Skin epidermis (tissue), 12 donors: Measurements from ENCODE around the gene C16orf90.
"Not testable (repeated sequence)": the region's sequence is repeated elsewhere in the genome, so short reads cannot be mapped to it uniquely, and the experiment has no call there.

Experiments used
- H3K27ac ChIP-seq, 21 experiments: fragments of 200-600 bp; sonication (generic) in 11 of 21; one replicate each; pipeline ENCODE4 v1.5.0; 2020; ENCODE audit warnings: mild to moderate bottlenecking in 3 of 21, inconsistent platforms in 2 of 21, moderate library complexity in 2 of 21
- H3K4me3 ChIP-seq, 7 experiments: fragments of 200-600 bp; sonication (generic) in 2 of 7; one replicate each; pipeline ENCODE4 v1.5.0; 2020; ENCODE audit warnings: inconsistent platforms in 2 of 7, mild to moderate bottlenecking in 2 of 7, moderate library complexity in 1 of 7

The C16orf90 gene, protein sequence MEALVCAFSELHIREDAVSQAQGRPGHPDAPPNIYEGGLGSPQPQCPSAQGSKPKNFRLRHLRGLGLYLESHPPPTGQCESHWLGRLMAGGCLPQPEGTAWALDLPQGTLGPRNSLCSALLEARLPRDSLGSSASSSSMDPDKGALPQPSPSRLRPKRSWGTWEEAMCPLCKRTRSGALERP

DNA sequence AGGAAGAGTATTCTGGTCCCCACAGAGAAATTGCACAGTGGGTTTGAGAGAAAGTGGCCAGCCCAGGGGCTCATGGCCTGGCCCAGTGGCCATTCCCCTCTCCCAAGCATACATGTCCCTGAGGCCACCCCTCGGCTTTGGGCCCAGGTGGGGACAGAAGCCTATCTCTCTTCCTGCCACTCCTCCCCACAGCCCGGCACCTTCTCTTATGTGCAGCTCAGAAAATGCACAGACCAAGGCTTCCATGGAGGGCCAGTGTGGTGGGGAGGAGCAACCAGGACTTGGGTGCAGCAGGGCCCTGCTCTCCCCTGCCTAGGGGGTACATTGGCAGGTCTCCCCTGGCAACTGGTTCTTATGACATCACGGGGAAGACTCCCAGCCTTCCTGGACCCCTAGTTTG lies at the start of gene C16orf90:
Gene C16orf90, minus strand, starts transcription at position 314 of the 400 bp plus-strand sequence. Its CDS starts 68 bp downstream, at position 246.
- Histone ChIP-seq H3K27ac (no peak within 1 kb of the TSS), H3K4me3 (no peak within 1 kb of the TSS)

DNA sequence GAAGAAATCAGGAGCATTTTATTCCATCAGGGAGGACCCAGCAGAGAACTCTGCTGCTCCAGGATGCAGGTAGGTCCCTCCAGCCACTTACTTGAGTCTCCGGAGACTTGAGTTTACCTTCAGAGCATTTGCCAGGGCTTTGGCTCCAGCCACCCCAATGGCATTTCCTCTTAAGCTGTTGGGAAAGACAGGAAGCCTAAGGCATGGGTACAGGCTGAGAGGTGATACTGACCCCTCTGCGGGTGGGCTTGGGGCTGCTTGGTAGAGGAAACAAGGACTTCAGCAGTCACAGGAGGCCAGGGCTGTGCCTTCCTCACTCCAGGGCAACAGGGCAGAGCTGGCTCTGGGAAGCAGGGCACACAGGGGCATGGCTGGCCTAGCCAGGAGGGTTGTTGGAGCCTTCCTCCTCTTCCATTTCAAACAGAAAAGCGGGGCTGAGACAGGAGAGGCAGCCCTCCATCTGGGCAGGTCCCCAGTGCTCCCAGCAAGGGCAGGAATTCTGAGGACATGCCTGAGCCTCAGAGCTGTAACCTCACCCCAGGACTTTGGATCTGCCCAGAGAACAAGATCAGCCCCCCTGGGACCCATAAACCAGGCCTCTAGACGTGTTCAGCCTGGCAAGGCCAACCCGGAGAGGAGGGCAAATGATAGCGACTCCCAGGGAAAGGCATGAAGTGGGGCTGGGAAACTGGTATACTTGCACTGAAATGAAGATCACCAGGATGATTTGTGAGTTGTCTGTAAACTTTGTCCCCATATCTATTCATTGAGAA lies 47.5 kb upstream of the C16orf90 start:
- no peak overlapping the region for H3K4me3 ChIP-seq
- H3K27ac ChIP-seq, result no peak overlapping the region

DNA sequence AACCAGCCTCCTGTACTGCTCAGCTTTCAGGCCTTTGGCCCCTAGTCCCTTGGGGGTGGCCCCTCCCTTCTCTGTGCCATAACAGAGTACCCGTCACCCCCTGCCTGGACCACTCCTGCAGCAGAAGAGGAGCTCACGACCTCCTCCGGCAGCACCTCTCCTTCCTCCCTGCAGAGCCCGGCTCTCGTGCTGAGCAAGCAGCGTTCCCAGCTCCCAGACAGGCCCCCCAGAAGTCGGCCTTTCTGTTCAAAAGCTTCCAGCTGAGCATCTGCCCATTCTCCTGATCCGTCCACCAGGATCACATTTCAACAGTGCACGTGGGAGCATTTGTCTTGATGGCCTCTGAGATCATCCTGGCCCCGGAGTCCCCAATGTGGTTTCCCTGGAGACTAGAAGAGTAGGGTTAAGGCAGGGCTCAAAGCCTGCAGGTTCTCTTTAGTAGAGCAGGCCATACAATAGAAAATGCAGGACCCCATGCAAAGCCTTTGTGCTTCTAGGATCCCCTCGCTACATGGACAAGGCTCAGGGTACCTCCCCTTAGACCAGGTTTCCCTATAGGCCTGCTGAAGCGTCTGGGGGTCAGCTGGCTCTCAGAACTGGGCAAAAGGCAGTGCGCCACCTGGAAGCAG lies 46.4 kb upstream of the C16orf90 start:
- no peak overlapping the region for H3K4me3 ChIP-seq
- no peak overlapping the region for H3K27ac ChIP-seq

- H3K4me3 ChIP-seq, result no peak overlapping the region
- no peak overlapping the region for H3K27ac ChIP-seq
Measured at GRCh38 chr16:3538222-3538621, 42.9 kb upstream of the C16orf90 start.

- H3K4me3 ChIP-seq, result no peak overlapping the region
- H3K27ac ChIP-seq, result peak overlapping the region in 2 of 21 experiments; percentile 30 to 54
Measured at GRCh38 chr16:3536851-3537250, 41.6 kb upstream of the C16orf90 start.

- Histone ChIP-seq H3K4me3 (no peak overlapping the region), H3K27ac (peak overlapping the region in 2 of 21 experiments; percentile 27 to 54)
Measured at GRCh38 chr16:3536271-3536731, 41.0 kb upstream of the C16orf90 start.

DNA sequence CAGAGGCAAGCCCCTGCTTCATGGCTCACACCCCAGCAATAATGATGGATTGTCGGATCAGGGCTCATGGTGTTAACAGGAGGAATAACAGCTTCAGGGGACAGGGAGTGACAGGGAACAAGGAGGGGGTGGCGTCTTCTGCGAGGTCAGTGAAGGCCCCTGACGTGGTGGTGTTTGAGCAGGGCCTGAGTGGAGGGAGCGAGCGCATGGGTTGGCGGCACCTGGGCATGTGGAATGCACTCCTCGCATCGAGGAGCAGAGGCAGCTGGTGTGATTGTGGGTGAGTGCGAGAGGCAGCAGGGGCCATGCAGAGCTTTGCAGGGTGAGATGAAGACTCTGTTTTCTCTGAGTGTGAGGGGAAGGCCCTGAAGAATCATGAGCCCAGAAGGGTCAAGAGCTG lies 38.8 kb upstream of the C16orf90 start:
- H3K27ac ChIP-seq, result no peak overlapping the region
- no peak overlapping the region for H3K4me3 ChIP-seq

GRCh38 chr16:3532741-3533140 lies 37.5 kb upstream of the C16orf90 start:
- no peak overlapping the region for H3K27ac ChIP-seq
- H3K4me3 ChIP-seq, result no peak overlapping the region

DNA sequence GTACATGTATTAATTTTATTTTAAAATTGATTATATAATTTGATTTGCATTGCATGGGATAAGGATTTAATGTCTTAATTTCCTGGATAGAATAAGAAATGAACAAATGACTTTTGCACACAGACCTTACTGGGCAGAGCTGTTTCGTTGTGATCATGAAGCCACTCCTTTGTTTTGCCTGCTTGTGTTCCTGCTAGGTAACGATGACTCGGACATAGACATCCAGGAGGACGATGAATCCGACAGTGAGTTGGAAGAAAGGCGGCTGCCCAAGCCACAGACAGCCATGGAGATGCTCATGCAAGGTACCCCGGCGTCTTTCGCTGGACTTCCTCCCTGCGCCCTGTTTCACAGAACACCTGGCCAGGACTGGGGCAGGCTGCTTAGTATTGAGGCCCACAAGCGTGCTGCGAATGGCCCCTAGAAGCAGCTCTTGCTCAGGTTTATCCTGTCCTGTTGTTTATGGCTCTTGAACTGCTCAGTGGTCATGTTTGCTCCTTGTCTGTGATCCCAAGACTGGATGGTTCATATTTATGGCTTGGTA lies 35.2 kb upstream of the C16orf90 start:
- H3K4me3 ChIP-seq, result no peak overlapping the region

DNA sequence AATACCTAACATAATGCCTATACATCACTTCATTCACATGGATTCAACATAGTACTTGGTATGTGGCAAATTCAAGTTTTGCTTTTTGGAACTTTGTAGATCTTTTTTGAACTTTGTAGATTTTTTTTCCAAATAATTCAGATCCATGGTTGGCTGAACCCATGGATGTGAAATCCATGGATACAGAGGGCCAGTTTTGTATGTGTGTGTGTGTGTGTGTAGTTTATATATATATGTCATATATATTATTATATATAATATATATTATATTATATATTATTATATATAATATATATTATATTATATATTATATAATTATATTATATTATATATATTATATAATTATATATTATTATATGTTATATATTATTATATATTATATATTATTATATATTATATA lies 33.9 kb upstream of the C16orf90 start:
- Histone ChIP-seq H3K4me3 (no peak overlapping the region), H3K27ac (no peak overlapping the region)

More for the DNA sequence above, 35.2 kb upstream of the C16orf90 start:
- H3K27ac ChIP-seq, result no peak overlapping the region

DNA sequence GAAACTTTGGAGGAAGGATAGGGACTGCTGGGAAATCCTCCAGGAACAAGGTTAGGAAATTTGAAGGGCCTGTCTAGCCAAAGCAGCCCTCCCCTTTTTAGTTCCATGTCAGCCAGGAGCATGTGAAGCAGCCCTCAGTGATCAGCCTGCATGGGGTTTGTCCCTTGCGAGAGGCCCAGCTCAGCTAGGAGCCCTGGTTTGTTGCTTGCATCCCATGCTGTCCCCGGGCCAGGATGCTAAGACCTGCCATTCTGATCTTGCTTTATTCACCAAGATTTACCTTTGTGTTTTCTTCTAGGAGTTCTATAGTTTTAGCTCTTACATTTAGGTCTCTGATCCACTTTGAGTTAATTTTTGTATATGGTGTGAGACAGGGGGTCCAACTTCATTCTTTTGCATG lies 33.1 kb upstream of the C16orf90 start:
- Histone ChIP-seq H3K4me3 (no peak overlapping the region), H3K27ac (no peak overlapping the region)

DNA sequence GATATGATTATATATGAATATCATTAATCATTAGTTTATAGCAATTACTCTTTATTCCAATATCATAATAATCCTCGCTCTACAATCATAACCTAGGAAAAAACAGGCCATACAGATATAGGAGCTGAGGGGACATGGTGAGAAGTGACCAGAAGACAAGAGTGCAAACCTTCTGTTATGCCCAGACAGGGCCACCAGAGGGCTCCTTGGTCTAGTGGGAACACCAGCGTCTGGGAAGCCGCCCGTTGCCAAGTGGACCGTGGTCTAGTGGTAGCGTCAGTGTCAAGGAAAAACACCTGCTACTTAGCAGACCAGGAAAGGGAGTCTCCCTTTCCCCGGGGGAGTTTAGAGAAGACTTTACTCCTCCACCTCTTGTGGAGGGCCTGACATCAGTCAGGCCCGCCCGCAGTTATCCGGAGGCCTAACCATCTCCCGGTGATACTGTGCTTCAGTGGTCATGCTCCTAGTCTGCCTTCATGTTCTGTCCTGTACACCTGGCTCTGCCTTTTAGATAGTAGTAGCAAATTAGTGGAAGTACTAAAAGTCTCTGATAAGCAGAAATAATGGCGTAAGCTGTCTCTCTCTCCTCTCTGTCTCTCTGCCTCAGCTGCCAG lies 32.0 kb upstream of the C16orf90 start:
- H3K27ac ChIP-seq, H3K4me3 ChIP-seq: not testable (repeated sequence)

DNA sequence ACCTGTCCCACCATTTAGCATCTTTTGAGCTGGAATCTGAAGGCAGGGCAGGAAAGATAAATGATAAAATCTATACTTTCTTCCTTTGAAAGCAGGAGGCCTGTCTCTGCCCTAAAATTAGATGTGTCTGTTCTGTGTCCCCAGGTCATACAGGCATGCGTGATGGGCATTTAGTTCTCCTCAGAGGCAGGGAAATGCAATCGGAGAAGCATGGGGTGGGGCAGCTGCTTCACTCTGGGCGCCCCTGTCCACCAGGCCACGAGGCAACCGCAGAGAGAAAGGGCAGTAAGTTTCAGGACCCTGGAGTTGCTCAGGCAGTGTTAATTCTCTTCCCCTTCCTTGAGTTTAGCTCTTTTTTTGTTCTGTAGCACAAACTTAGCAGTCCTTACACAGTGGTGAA lies 30.7 kb upstream of the C16orf90 start:
- H3K27ac ChIP-seq, result no peak overlapping the region
- no peak overlapping the region for H3K4me3 ChIP-seq

DNA sequence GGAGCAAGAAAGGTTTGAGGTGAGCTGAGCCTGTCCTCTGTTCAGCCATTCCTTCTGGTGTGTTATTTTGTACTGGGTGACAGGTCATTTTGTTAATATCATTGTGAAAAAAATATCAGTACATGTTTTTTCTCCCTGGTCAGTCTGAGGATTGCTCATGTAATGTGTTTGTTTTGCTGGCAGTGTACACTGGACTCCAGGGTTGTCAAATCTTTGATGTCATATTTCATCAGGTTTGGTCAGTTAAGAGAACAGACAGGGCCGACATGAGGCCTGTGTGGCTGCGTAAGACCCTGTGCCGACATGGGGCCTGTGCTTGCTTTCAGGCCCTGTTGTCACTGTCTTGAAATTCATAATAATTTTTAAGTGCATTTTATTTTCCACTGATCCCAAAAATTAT lies 28.0 kb upstream of the C16orf90 start:
- no peak overlapping the region for H3K27ac ChIP-seq

DNA sequence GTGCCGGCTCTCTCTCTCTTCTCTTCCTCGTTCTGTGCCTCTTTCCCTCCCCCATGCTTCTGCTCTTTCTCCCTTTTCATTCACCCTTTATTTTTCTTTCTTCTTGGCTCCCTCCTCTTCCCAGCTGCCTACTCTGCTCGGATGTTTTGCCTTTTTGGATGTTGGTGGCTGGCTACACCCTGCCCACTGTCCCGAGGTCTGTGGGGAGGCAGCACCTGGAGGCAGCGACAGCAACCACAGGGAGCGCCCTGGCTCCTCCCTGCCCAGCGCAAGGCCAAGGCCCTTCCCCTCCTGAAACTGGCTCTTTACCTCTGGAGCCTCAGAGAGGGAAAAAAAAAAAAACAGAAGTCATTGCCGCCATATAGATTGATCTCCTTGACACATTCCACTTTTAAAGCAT lies 25.6 kb upstream of the C16orf90 start:
- Histone ChIP-seq H3K27ac (peak overlapping the region in 10 of 21 experiments; percentile 3 to 73 (median 41)), H3K4me3 (no peak overlapping the region)

More for the DNA sequence above, 28.0 kb upstream of the C16orf90 start:
- H3K4me3 ChIP-seq, result no peak overlapping the region

- Histone ChIP-seq H3K4me3 (no peak overlapping the region), H3K27ac (peak overlapping the region in 9 of 21 experiments; percentile 3 to 73 (median 39))
Measured at GRCh38 chr16:3520413-3520812, 25.1 kb upstream of the C16orf90 start.

DNA sequence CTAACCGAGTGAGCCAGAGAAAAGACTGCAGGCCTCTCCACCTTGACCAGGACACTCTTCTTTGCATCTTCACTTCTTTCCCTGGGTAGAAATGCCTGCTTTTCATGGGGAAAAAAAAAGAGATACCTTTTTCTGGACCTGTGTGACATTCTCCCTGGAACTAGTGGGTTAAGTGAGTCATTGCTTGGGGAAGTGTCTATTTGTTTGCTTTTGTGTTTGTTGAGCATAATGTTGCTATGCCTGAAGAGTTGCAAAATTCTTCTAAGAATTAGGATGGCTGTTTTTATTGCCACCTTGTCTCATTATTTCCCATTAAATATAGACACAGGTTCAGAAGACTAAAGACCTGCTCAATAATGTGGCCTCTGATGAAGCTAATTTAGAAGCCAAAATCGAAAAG lies 24.3 kb upstream of the C16orf90 start:
- peak overlapping the region in 2 of 21 experiments; percentile 39 to 57 for H3K27ac ChIP-seq

GRCh38 chr16:3518986-3519348 lies 23.7 kb upstream of the C16orf90 start:
- H3K4me3 ChIP-seq, result no peak overlapping the region
- H3K27ac ChIP-seq, result peak overlapping the region in 1 of 21 experiments; percentile 57

More for the DNA sequence above, 24.3 kb upstream of the C16orf90 start:
- no peak overlapping the region for H3K4me3 ChIP-seq

- Histone ChIP-seq H3K4me3 (no peak overlapping the region), H3K27ac (no peak overlapping the region)
Measured at GRCh38 chr16:3518292-3518985, 23.1 kb upstream of the C16orf90 start.
